GM15510 (cell line): ENCODE measurements around the gene HMGCS1.

Experiments
- POLR2A ChIP-seq: IDR thresholded peaks from 3 replicates; pipeline ENCODE4 v1.6.1; 2011; ENCODE audit warnings: borderline replicate concordance; ENCODE audit not compliant: insufficient read length; ENCODE audit errors: extremely low read depth

HMGCS1 gene

DNA sequence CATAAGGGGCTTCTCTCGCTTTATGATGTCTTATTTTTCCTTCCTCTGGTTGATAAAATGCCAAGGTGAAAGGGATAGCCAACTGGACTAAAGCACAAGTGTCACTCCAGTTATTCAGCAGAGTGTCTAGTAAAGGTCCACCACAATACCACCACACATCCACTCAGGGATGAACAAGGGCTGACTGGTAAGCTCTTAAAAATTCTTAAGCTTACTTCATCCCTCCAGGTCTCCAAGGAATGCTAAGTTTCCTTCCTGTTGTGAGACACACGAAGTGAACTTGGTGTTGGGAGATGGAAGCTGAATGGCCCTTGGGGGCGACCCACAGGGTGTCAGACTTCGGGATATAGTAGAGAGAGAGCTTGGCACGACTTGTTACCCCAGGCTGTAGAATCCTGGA, 3.2 kb upstream of the HMGCS1 start:
- TF ChIP-seq POLR2A, result no peak

DNA sequence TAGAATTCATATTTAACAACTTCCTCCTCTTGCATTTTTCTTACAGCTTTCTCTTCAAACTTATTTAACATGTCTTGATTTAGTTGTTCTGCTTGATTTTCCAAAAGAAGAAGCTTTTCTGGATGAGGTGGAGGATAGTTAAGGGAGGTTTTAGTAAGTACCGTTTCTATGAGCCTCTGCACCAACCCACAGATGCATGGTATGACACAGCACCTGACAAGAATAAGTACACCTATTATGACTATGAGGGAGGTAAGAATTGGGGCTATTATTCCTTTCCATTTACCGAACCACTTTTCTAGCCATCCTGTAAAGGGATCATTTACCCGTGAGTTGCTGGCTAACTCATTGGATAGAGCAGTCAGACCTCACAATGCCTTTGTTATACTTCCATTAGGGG, 2.5 kb upstream of the HMGCS1 start:
- no peak for TF ChIP-seq POLR2A

DNA sequence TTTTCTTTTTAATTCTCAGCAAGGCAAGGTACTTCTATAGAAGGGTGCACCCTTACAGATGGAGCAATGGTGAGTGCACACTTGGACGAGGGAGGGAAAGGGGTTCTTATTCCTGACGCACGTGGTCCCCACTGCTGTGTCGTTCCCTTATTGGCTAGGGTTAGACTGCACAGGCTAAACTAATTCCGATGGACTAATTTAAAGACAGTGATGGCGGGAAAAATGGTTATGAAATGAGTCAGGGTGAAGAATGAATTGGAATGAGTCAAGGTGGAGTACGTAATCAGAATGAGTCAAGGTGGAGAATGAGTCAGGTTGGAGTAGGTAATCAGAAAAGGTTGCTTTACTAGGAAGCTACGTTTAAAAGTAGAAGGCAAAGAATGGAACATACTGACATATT, 2.1 kb upstream of the HMGCS1 start:
- TF ChIP-seq POLR2A, result no peak

GRCh38 chr5:43314724-43315123, 1.5 kb upstream of the HMGCS1 start:
- TF ChIP-seq POLR2A, result no peak

DNA sequence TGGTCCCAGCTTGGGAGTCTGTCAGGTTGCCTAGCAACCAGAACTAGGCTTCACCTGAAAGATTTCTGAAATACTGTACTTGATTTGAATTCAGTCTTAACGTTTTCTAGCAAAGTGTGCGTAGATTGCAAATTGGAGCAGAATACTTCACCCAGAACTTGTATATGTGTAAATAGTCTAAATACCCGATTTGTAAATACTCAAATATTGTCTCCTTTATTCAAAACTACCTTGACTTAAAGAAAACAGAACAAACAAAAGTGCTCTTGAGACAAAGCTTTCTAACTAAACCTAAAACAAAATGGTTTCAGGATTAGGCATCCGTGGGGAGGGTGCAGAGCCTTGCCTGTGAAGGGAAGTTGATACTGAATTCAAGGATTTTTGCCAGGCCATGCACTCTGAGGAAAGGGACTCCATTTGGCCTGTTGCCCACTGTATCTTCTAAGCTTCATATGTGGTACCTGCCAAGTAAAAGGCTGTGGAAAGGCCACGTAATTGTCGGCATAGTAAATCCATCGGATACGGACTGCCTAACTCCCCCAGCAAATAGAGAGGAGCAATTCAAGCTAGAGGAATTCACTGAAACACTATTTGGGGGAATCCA, 744 bp upstream of the HMGCS1 start:
- no peak for TF ChIP-seq POLR2A

- TF ChIP-seq POLR2A, result no peak
Measured at GRCh38 chr5:43312699-43313034, 545 bp downstream of the HMGCS1 start.

GRCh38 chr5:43312076-43312661, 1.0 kb downstream of the HMGCS1 start:
- TF ChIP-seq POLR2A, result no peak

- no peak for TF ChIP-seq POLR2A
Measured at GRCh38 chr5:43309637-43310036, 3.6 kb downstream of the HMGCS1 start.

DNA sequence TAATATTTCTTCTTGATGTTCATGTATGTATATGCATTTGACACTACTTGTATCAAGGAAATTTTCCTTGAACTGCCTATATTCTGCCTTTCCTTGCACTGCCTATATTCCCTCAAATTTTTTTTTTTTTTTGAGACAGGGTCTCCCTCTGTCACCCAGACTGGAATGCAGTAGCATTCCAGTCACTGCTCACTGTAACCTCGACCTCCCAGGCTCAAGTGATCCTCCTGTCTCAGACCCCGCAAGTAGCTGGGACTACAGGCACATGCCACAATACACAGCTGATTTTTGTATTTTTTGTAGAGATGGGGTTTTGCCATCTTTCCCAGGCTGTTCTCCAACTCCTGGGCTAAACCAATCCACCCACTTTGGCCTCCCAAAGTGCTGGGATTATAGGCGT, 4.1 kb downstream of the HMGCS1 start:
- TF ChIP-seq POLR2A, result no peak

DNA sequence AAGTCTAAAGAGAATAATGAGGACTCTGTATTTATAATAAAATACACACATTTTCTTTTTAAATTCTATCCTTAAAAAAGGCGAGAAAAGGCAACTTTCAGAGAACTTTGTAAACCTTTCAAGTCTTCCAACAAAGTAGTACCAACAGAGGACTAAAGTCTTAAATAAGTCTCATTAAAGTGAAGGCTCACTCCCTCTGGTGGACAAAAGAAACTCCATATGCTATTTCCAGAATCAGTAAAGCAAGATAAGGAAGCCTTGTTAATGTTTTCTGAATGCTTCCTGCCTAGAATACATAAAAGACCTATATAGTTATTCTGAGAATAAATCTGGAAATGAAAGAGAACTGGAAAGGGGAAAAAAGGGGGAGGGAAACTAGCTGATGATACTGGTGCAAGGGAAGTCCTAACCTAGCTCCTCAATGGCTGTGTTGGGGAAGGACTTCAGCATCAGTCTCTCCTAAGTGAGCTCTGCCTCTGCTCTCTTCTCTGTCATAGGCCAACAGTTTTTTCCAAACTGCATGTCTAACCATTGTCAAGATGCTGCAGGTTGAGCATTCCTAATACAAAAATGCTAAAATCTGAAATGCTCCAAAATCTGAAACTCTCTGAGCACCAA, 7.2 kb downstream of the HMGCS1 start:
- no peak for TF ChIP-seq POLR2A

GRCh38 chr5:43304525-43304924, 8.7 kb downstream of the HMGCS1 start:
- TF ChIP-seq POLR2A, result no peak

DNA sequence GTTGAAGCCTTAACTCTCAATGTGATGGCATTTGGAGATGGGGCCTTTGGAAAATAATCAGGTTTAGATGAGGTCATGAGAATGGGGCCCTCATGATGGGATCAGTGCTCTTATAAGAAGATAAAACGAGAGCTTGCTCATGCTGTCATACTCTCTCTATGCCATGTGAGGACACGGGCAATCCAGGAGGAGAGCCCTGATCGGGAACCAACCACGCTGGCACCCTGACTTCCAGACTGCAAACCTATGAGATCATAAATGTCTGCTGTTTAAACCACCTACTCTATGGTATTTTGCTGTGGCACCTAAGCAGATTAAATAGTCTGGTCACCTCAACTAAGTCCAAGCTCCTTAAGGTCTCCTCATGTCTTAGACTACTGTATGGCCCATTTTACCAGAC, 10.0 kb downstream of the HMGCS1 start:
- no peak for TF ChIP-seq POLR2A

DNA sequence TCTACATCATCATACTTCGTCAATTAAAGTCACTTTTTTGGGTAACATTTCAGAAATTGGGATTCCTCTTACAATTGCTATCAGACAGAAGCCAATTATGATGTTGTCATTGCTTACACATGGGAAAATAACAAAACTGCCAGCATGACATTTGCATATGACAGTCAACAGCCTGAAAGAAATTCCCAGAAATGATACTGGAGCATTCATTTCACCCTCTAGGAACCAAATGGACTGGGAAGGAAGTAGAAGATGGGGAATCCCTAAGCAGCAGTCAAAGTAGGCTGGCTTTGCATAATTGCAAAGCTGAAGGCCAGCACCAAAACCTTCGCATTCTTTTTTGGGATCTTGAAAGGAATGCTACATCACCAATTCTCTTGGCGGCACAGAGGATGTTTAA, 10.7 kb downstream of the HMGCS1 start:
- TF ChIP-seq POLR2A, result no peak

DNA sequence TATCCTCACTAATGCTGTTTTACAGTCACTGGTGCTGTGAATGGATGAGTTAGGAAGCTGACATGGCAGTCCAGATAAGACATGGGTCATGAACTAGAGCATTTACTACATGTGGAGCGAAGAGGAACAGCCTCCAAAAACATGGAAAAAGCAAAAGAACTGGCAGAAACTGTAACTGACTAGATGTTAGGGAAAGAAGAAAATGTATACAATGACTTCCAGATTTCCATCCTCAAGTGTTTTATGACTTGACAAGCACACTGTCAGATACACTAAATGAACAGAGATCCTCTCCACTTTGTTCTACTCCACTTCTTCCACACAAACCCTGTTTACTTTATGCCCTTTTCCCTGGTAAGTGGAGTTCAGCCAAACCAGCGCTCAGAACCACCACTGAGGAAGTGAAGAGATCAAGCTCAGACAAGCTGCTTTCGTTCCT, 11.5 kb downstream of the HMGCS1 start:
- TF ChIP-seq POLR2A, result no peak

DNA sequence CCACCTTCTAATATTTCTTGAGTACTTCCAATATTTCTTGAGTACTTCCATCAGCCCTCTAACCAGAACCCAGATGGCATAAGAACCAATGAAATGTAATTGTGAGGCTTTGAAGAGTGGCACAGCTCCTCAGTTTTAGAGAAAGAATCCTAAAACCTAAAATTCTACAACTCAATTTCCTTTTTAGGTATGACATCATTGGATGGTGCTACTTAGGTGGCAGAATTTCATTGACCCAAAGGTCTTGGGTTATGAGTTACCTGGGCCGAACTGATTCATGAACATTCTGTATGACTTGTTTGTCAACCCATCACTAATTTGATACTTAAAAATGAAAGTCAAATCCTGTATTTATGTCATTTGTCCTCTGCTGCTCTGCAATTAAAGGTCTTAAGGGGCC, 13.1 kb downstream of the HMGCS1 start:
- no peak for TF ChIP-seq POLR2A

DNA sequence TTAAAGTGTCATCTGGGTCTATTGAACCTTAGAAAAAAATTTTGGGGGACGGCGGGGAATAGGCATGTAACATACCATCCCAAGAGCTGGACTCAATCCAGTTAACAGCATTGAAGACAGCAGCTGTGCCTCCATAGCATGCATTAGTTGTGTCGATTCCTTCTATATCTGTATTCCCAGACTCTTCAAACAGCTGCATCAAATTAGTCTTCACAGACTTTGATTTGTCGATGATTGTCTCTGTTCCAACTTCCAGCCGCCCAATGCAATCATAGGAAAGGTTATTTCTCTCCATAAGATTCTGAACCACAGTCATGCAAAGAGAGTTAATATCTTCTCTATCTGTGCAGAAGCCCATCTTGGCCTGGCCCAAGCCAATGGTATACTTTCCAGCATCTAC, 14.8 kb downstream of the HMGCS1 start:
- no peak for TF ChIP-seq POLR2A
